Hematopoietic multipotent progenitor cell treated with erythropoietin and hydrocortisone succinate and interleukin-3 and kit ligand, for 15 days (in vitro differentiated cells): ENCODE measurements around the gene CEBPA.

Experiments
- DNase-seq: peaks from one replicate; pipeline ENCODE4 v3.0.0-alpha.2; 2015; ENCODE audit warnings: low spot score

Gene CEBPA

GRCh38 chr19:33302175-33302973 lies at the start of gene CEBPA:
Gene CEBPA, minus strand, starts transcription at chr19:33302534. Its CDS starts 120 bp downstream, at chr19:33302414.
- no peak for DNase-seq

GRCh38 chr19:33350538-33351309 lies 48.4 kb upstream of the CEBPA start:
- no peak for DNase-seq

GRCh38 chr19:33349319-33350289 lies 47.3 kb upstream of the CEBPA start:
- no peak for DNase-seq

GRCh38 chr19:33348301-33349010 lies 46.1 kb upstream of the CEBPA start:
- no peak for DNase-seq

- no peak for DNase-seq
Observed at GRCh38 chr19:33347300-33347699, 45.0 kb upstream of the CEBPA start.

- DNase-seq = no peak
Observed at GRCh38 chr19:33346665-33347064, 44.3 kb upstream of the CEBPA start.

- no peak for DNase-seq
Observed at GRCh38 chr19:33345163-33345562, 42.8 kb upstream of the CEBPA start.

- DNase-seq = no peak
Observed at GRCh38 chr19:33344573-33344925, 42.2 kb upstream of the CEBPA start.

GRCh38 chr19:33343859-33344572 lies 41.7 kb upstream of the CEBPA start:
- no peak for DNase-seq

GRCh38 chr19:33343301-33343700 lies 41.0 kb upstream of the CEBPA start:
- DNase-seq = no peak

GRCh38 chr19:33340991-33341390 lies 38.7 kb upstream of the CEBPA start:
- DNase-seq = no peak

GRCh38 chr19:33339016-33339984 lies 37.0 kb upstream of the CEBPA start:
- DNase-seq = no peak

GRCh38 chr19:33335446-33335845 lies 33.1 kb upstream of the CEBPA start:
- no peak for DNase-seq

- DNase-seq = no peak
Observed at GRCh38 chr19:33334271-33334670, 31.9 kb upstream of the CEBPA start.

GRCh38 chr19:33333642-33334041 lies 31.3 kb upstream of the CEBPA start:
- no peak for DNase-seq

- no peak for DNase-seq
Observed at GRCh38 chr19:33333151-33333550, 30.8 kb upstream of the CEBPA start.

GRCh38 chr19:33332248-33332647 lies 29.9 kb upstream of the CEBPA start:
- no peak for DNase-seq

- no peak for DNase-seq
Observed at GRCh38 chr19:33329736-33330135, 27.4 kb upstream of the CEBPA start.

- DNase-seq = no peak
Observed at GRCh38 chr19:33329060-33329459, 26.7 kb upstream of the CEBPA start.

- DNase-seq = no peak
Observed at GRCh38 chr19:33325920-33326319, 23.6 kb upstream of the CEBPA start.
